Left forelimb (tissue), 1 donor: ENCODE results near the gene CES1.
"Not testable (repeated sequence)": the region's sequence is repeated elsewhere in the genome, so short reads cannot be mapped to it uniquely, and the experiment has no call there.

ENCODE experiments used
- DNase-seq: peaks from one replicate; pipeline ENCODE4 v3.0.0-alpha.2; 2018; ENCODE audit warnings: low spot score

The CES1 gene

DNA sequence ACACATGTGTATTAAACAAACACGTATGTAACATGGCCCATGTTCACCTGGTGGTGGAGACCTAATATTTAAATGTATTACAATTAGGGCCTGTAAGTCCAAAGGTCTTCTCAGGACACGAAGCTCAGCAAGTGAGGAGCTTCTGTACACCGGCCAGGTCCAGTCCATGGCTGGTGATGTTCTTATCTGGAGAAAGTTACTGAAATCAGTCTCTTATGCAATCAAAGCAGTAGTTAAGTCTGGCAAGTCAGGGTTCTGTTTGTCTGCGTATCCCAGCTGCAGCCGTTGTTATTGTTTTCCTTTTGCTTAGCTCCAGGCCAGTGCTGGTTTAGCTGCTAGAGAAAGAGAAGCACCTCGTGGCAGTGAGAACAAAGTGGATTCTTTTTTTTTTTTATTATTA, 41.4 kb downstream of the CES1 start:
- DNase-seq = not testable (repeated sequence)

DNA sequence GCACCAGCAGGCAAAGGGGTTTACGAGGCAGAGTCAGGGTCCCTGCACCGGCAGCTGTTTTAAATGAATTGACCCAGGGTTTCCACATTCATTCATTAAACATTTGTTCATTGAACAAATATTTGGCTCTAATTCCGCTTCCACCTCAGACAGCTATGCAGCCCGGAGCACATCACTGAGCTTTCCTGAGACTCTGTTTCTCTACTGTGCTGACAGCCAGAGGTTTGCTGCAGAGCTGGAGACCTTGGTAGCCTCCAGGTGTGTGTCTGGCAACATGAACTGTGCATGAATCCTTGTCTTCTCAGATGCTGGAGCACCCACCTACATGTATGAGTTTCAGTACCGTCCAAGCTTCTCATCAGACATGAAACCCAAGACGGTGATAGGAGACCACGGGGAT, 42.7 kb downstream of the CES1 start:
- not testable (repeated sequence) for DNase-seq

DNA sequence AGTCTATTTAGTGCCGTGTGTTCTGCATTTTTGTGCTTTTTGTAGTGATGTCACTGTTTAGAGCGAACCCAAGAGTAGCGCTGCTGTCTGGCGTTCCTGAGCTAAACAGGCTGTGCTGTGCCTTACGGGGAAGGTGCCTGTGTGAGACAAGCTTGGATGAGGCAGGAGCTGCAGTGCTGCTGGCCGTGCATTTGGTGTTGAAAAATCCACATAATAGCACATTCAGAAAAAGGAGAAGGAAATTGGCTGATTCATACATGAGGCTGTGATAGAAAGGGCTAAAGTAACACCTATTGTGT, 50.2 kb downstream of the CES1 start:
- not testable (repeated sequence) for DNase-seq

DNA sequence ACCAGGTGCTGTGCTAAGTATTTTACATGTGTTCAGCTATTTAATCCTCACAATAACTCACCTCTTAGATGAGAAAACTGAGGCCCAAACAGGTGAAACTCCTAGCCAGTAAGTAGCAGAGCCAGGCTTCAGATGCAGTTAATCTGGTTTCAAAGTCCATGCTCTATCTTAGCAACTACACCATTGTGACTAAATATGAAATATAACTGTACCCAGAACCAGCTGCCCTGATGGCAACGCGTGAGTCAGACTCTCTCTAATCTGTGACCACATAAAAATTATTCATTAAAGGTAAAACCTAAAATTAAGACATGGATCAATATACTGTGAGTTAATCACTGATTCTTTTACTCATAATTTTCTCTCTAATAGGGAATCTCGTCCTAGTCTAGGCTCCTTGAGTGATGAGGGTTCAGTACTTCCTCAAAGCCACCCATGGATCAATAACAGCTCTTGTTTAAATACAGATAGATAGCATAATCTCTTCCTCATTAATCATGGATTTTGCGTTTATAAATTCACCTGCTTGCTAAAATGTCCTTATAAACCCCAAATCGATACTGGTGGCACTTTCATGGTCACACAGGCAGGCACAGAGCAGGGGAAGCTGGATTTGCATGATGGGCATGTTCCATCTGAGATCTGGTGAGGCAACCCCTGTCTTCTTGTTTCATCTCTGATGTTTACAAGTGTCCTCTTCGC, 50.7 kb downstream of the CES1 start:
- DNase-seq = not testable (repeated sequence)

DNA sequence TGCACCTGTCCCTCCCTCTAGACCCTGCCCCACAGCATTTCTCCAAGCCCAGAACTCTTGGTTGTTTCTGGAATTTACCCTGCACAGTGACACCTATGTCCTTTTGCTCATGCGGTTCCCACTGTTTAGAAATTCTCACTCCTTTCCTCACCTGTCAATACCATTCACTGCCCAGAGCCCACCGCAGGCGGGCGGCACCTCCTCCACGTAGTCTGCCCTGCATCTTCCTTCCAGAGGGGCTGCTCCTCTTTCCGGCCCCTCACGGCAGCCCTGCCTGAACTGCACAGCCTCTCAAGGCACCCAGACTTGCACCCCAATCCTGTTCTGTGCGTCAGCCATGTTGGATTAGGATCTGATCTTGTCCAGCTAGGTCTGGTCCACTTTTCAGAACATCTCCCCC, 51.4 kb downstream of the CES1 start:
- not testable (repeated sequence) for DNase-seq

DNA sequence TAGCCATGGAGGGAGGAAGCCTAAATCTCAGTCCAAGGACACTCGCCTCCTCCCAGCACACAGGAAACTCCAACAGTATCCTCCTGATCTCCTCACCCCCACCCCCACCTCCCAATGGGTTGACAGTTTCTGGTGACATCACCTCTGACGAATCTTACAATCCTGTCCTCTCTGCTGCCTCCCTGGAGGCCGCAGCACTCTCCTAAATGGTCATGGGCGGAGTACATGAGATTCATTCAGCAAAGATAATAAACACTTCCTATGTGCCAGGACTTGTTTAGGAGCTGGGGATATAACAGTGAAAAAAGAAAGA, 52.8 kb downstream of the CES1 start:
- DNase-seq = not testable (repeated sequence)

DNA sequence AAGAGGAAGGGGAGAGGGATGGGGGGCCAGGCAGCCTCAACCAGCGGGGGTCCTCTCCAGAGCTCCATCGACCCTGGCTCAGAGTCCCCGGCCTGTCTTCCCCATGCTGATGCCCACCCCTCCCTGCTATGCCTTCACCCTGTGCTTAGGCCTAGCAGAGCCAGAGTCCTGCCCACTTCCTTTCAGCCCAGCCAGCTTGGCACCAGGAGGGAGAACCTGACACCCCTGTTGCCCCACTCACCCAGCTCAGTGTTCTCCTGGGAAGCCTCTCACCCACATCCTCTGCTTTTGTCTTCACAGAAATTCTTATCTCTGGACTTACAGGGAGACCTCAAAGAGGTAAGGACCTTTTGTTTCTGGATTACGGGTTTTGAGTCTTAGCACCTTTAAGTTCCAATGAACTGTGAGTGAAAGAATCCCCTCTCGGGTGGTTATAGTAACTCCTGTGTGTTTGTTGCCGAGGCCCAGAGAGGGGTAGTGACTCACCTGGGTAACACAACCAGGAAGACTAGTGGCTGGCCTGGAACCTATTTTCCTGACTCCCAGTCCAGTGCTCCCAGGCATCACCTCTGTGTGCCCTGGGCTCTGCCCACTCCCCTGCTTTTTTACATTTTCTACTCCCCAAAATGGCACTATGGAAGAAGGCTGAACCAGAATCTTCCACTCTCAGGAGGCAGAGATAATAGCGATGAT, 53.3 kb downstream of the CES1 start:
- DNase-seq = no peak

DNA sequence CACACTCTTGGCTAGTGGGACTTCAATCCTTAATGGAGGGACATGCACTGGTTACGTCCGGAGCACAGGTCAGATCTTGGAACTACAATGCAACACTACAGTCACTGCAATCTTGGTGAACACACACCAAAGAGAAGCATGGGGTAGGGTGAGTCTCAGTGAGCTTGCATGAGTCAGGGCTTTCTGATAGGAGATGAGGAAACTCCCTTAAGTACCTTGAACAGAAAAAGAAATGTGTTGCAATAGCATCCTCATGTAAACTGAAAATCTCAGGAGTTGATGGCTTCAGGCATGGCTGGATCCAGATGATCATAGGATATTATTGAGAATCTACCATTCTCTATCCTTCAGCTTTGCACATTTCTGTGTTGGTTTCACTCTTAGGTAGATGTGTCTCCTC, 54.1 kb downstream of the CES1 start:
- DNase-seq = no peak

DNA sequence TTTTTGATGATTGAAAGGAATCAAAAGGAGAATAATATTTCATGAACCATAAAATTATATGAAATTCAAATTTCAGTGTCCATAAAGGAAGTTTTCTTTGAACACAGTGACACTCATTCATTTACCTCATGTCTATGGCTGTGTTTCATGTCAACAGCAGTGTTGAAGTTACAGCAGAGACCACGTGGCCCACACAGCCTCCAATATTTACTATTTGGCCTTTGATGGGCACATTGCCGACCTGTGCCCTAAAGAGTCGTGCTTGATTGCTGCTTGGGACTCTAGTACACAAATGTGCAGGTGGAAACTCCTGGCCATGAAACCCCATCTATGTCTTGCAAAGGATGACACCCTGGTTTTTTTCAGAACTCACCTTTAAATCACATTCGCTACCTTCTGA, 57.0 kb downstream of the CES1 start:
- DNase-seq = no peak

DNA sequence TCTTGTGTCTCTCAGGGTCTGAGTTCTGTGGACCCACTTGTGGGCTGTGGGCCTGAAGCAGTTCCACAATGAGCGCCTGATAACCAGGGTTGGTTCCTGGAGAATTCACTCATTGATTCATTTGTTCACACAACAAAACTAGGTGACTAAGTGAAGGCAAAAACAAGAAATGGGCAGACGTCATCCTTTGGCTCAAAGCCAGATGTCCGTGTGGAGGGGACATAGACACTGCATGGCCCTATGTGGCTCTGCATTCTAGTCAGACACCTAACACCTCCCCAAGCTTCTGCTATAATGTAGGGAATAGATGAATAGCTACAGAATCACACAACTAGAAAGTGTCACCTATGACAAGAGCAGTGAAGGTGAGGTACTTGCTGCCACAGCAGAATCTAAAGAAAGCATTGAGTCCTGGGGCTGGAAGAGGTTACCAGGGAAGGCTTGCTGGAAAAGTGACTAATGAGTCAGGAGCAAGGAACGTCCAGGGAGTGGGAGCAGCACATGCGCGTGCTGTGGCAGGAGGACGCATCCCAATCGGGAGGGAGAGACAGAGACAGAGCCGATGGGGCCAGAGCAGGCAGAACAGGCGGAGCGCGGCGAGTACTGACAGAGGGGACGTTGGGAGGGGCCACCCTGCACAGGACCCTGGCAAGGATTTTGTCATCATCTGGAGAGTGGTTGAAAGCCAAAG, 58.9 kb downstream of the CES1 start:
- DNase-seq = no peak

DNA sequence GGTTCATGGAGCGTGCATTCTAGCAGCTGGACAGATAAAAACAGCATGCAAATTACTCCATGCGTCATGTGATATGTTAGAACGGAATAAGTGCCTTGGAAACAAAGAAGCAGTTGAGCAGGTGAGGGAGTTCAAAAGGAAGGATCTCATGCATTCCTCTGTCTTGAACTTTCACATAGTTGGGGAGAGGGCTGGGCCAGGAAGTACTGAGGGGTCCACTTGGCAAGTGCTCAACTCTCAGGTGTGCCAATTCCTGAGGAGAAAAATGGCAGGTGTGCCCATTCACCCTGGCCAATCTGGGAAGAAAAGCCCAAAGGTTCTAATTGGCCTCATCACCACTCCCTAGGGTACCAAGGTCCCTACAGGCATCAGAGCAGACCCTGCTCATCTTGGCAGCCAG, 67.7 kb downstream of the CES1 start:
- no peak for DNase-seq

DNA sequence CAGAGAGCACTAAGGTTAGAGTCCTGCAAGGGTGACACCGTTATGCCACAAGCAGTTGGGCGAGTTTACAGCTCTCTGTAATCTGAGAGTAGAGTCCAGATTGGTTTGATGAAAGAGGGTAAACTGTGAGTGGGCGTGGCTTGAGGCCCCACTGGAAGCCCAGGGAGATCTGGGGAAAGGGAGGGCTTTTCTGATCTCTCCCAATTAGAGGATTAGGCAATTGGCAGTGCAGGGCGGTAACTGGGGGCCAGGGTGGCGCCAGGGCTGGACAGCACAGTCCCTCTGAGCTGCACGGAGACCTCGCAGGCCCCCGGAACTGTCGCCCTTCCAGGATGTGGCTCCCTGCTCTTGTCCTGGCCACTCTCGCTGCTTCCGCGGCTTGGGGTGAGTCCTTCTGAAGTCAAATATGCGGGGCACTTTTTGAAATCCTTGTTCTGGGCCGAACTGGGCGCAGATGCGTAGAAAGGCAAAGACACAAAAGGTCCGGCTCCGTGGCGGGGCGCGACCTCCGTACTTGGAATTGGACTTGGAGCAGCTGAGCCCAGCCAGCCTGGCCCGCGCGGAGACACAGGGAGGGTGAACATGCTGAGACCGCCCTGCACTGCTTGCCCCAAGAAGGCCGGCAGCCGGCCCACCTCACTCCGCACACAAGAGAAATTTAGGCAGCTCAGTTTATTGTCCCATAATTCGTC, 72.4 kb downstream of the CES1 start:
- no peak for DNase-seq

DNA sequence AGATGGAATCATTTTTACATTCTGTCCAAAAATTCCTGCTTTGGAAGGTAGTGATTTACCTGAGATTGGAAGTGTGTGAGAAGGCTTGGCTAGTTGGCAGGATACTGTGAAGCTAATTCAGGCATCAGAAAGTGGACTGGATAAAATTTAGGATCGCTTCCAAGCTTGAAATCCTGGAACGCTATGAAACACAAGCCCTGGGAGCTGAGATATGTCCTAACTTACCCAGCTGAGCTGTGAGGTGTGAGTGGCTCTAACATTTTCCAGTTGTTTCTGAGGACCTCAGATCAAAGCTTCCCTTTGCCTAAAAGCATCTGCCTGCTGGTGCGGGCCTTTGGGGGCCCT, 73.0 kb downstream of the CES1 start:
- DNase-seq = not testable (repeated sequence)

DNA sequence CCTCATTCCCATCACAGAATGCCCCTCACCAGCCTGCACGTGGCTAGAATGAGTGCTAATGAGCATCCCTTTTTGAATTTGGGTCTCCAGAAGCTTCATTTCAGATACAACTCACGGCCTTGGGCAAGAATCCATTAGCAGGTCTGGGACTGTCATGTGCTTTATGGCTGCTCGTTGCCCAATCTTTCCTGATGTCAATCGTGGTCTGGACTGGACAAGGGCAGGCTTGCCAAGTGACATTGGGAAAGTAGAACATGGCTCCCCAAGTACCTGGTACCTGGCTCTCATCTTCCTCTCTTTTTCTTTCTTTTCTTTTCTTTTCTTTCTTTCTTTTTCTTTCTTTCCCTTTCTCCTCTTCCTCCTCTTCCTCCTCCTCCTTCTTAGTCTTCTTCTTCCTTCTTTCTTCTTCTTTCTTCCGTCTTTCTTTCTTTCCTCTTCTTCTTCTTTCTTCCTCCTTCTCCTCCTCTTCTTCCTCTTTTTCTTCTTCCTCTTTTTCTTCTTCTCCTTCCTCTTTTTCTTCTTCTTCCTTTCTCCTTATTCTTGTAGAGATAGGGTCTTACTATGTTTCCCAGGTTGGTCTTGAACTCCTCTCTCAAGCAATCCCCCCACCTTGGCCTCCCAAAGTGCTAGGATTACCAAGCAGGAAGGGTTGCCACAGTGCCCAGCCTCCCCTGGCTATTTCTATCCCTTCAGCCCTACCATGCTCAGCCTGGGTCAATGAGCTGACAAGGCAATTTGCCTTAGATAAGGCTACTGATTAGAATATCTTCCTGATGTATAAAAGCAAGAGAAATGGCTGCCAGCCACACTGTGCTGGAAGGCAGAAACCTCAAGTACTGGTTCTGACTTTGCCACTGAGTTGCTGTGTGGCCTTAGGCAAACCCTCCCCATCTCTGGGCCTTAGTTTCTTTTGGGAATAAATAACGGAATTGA, 75.0 kb downstream of the CES1 start:
- not testable (repeated sequence) for DNase-seq

DNA sequence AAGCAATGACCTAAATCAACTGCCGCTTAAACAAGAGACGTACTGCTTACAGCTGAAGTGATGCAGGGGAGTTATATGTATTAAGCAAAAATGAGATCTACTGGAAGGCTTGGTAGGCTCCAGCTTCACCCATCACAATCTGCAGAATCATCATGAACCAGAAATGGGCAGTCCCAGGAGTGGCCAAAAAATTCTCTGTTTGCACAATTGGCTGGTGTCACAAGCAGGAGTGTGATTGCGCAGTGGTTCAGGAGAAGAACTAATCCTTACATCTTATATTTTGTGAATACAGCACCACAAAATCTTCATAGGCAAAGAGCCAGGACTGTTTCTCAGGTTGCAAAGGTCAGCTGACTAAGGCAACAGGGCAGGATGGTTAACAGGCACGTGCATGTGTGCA, 75.9 kb downstream of the CES1 start:
- DNase-seq = no peak

DNA sequence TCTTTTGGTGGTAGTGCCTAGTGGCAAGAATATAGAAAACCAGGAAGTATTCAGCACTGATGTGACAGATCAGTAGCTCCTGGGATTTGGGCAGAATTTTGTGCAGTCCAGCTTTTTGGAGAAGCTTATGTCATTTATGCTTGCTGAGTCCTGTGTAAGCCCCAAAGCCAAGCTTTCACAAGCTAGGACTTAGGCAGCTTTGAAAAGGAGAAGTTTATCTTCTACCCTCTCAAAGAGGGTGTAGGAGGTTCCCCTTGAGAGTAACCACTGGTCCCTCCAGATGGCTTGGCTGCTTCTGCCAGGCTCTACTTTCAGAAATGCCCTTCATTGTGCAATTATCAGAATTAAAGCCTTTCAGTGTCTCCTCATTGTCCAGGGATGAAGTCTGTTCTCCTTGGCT, 78.8 kb downstream of the CES1 start:
- no peak for DNase-seq

DNA sequence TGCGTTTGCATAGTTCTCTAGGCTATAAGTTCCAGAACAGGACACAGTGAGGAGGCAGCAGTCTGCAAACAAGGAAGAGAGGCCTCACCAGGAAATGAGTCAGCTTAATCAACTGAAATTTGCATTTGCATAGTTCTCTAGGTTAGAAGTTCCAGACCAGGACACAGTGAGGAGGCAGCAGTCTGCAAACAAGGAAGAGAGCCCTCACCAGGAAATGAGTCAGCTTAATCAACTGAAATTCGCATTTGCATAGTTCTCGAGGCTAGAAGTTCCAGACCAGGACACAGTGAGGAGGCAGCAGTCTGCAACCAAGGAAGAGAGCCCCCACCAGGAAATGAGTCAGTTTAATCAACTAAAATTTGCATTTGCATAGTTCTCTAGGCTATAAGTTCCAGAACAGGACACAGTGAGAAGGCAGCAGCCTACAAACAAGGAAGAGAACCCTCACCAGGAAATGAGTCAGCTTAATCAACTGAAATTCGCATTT, 79.7 kb downstream of the CES1 start:
- not testable (repeated sequence) for DNase-seq
